Measurements from ENCODE around the gene WRAP73.

WRAP73 gene

GRCh38 chr1:3668148-3668547 lies 18.2 kb upstream of the WRAP73 start:
- WGBS, 2 experiments (ENCODE audit: insufficient coverage in 2 of 2) = 88 to 100% methylated on average over 2 to 5 of the region's 8 CpGs
- no peak overlapping the region for H3K27ac ChIP-seq (ENCODE audit: low read depth, low read length, severe bottlenecking)
- no peaks in the 10 kb centered on the region for H3K36me3 ChIP-seq (ENCODE audit: control insufficient read depth, insufficient read depth, low read length)
- H3K9me3 ChIP-seq (ENCODE audit: control insufficient read depth, low read length) = no peaks in the 10 kb centered on the region
- H3K4me3 ChIP-seq (ENCODE audit: extremely low read depth, insufficient read depth, low read length, poor library complexity, severe bottlenecking) = no peak overlapping the region
- peaks cover 9% of the 10 kb centered on the region for H3K4me1 ChIP-seq (ENCODE audit: control insufficient read depth, insufficient read depth, low read length, poor library complexity, severe bottlenecking)

GRCh38 chr1:3664700-3665375 lies 14.9 kb upstream of the WRAP73 start:
- Histone ChIP-seq H3K36me3 (ENCODE audit: control insufficient read depth, insufficient read depth, low read length) (no peaks in the 10 kb centered on the region), H3K4me1 (ENCODE audit: control insufficient read depth, insufficient read depth, low read length, poor library complexity, severe bottlenecking) (peaks cover 4% of the 10 kb centered on the region), H3K27ac (ENCODE audit: low read depth, low read length, severe bottlenecking) (no peak overlapping the region), H3K9me3 (ENCODE audit: control insufficient read depth, low read length) (no peaks in the 10 kb centered on the region), H3K4me3 (ENCODE audit: extremely low read depth, insufficient read depth, low read length, poor library complexity, severe bottlenecking) (no peak overlapping the region)
- 90 to 95% methylated on average over 11 to 12 of the region's 14 CpGs for WGBS, 2 experiments (ENCODE audit: insufficient coverage in 2 of 2)

DNA sequence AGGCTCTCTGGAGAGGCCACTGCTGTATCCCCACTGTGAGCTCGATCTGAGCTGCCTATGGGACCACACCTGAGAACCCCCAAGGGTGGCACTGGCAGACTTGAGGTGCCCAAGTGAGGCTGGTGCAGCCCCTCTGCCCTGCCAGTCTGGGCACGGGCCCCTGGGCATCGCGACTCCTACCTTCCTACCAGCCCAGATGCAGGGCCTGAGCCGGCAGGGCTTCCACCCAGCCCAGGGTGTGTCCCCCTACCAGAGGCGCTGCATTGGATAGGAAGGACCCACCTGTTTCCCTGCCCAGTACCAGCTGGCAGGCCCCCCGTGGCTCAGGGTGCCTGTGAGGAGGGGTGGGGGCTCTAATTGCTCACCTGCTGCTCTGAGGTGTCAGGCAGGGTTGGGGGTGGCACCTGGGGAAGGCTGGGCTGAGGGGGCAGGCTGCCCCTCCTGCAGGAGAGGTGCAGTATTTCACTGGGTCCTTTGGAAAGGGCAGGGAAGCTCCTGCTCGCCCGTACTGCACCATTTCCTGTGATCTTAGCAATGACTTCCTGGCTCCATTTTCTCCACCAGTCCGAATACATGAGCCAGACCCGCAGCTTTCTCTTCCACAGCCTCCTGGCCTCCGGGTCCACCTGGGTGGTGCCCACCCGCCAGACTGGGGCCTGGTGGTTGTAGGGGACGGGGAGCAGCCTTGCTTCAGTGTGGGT lies 14.2 kb upstream of the WRAP73 start:
- H3K4me3 ChIP-seq (ENCODE audit: extremely low read depth, insufficient read depth, low read length, poor library complexity, severe bottlenecking) = no peak overlapping the region
- no peaks in the 10 kb centered on the region for H3K36me3 ChIP-seq (ENCODE audit: control insufficient read depth, insufficient read depth, low read length)
- 86 to 91% methylated on average over 7 to 8 of the region's 14 CpGs for WGBS, 2 experiments (ENCODE audit: insufficient coverage in 2 of 2)
- H3K27ac ChIP-seq (ENCODE audit: low read depth, low read length, severe bottlenecking) = no peak overlapping the region
- peaks cover 4% of the 10 kb centered on the region for H3K4me1 ChIP-seq (ENCODE audit: control insufficient read depth, insufficient read depth, low read length, poor library complexity, severe bottlenecking)
- H3K9me3 ChIP-seq (ENCODE audit: control insufficient read depth, low read length) = no peaks in the 10 kb centered on the region

GRCh38 chr1:3662080-3662671 lies 12.3 kb upstream of the WRAP73 start:
- WGBS, 2 experiments (ENCODE audit: insufficient coverage in 2 of 2) = 83 to 89% methylated on average over 16 of the region's 16 CpGs

GRCh38 chr1:3661631-3662030 lies 11.7 kb upstream of the WRAP73 start:
- H3K36me3 ChIP-seq (ENCODE audit: control insufficient read depth, insufficient read depth, low read length) = no peaks in the 10 kb centered on the region
- H3K4me1 ChIP-seq (ENCODE audit: control insufficient read depth, insufficient read depth, low read length, poor library complexity, severe bottlenecking) = no peaks in the 10 kb centered on the region
- no peak overlapping the region for H3K4me3 ChIP-seq (ENCODE audit: extremely low read depth, insufficient read depth, low read length, poor library complexity, severe bottlenecking)
- whole genome bisulfite sequencing, 2 experiments (ENCODE audit: insufficient coverage in 2 of 2) = 93 to 97% methylated on average over 2 of the region's 4 CpGs
- H3K9me3 ChIP-seq (ENCODE audit: control insufficient read depth, low read length) = no peaks in the 10 kb centered on the region
- H3K27ac ChIP-seq (ENCODE audit: low read depth, low read length, severe bottlenecking) = no peak overlapping the region

More at GRCh38 chr1:3662080-3662671, 12.3 kb upstream of the WRAP73 start:
- no peak overlapping the region for H3K27ac ChIP-seq (ENCODE audit: low read depth, low read length, severe bottlenecking)
- H3K4me3 ChIP-seq (ENCODE audit: extremely low read depth, insufficient read depth, low read length, poor library complexity, severe bottlenecking) = no peak overlapping the region
- no peaks in the 10 kb centered on the region for H3K4me1 ChIP-seq (ENCODE audit: control insufficient read depth, insufficient read depth, low read length, poor library complexity, severe bottlenecking)
- H3K36me3 ChIP-seq (ENCODE audit: control insufficient read depth, insufficient read depth, low read length) = no peaks in the 10 kb centered on the region
- no peaks in the 10 kb centered on the region for H3K9me3 ChIP-seq (ENCODE audit: control insufficient read depth, low read length)

GRCh38 chr1:3660704-3661103 lies 10.8 kb upstream of the WRAP73 start:
- H3K9me3 ChIP-seq (ENCODE audit: control insufficient read depth, low read length) = no peaks in the 10 kb centered on the region
- H3K4me1 ChIP-seq (ENCODE audit: control insufficient read depth, insufficient read depth, low read length, poor library complexity, severe bottlenecking) = no peaks in the 10 kb centered on the region
- H3K36me3 ChIP-seq (ENCODE audit: control insufficient read depth, insufficient read depth, low read length) = no peaks in the 10 kb centered on the region
- WGBS, 2 experiments (ENCODE audit: insufficient coverage in 2 of 2) = 80 to 100% methylated on average over 2 of the region's 2 CpGs
- no peak overlapping the region for H3K4me3 ChIP-seq (ENCODE audit: extremely low read depth, insufficient read depth, low read length, poor library complexity, severe bottlenecking)
- no peak overlapping the region for H3K27ac ChIP-seq (ENCODE audit: low read depth, low read length, severe bottlenecking)

DNA sequence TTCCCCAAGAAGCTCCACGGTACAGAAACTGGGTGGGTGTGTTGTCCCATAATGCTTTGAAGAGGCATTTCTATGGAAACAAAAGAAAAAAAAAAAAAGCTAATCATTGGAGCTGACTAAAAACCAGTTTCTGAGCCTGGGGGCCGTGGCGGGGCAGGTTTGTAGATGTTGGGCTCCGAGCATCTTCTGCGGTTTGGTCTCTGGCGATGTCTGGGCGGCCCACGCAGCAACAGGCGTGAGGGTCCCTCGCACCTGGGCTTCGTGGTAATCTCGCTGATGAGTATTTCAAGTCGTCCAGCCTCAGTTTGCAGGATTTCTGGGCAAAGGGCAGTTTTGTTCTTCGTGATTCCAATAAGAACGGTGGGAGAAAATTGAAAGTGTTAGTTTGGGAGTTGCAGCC lies 9.2 kb upstream of the WRAP73 start:
- Histone ChIP-seq H3K36me3 (ENCODE audit: control insufficient read depth, insufficient read depth, low read length) (no peaks in the 10 kb centered on the region), H3K4me3 (ENCODE audit: extremely low read depth, insufficient read depth, low read length, poor library complexity, severe bottlenecking) (no peak overlapping the region), H3K4me1 (ENCODE audit: control insufficient read depth, insufficient read depth, low read length, poor library complexity, severe bottlenecking) (no peaks in the 10 kb centered on the region), H3K9me3 (ENCODE audit: control insufficient read depth, low read length) (no peaks in the 10 kb centered on the region), H3K27ac (ENCODE audit: low read depth, low read length, severe bottlenecking) (no peak overlapping the region)
- 91 to 92% methylated on average over 15 of the region's 15 CpGs for WGBS, 2 experiments (ENCODE audit: insufficient coverage in 2 of 2)

DNA sequence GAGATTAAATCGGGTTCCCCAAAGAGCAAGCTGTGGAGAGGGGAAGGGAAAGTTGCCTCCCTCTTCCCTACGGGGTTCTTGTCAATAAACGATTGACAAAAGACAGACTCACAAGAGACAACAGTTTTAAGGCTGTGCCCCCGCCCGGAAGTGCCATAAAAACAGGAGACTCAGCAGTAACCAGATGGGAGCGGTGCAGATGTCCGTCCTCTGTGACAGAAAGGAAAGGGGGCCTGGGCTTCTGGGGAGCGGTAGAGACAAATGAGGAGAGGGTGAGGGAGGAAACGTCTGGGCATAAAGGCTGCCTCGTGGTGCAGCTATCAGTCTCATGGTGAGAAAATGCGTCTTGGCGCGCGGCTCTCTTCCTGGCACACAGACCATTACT lies 8.3 kb upstream of the WRAP73 start:
- Histone ChIP-seq H3K36me3 (ENCODE audit: control insufficient read depth, insufficient read depth, low read length) (no peaks in the 10 kb centered on the region), H3K27ac (ENCODE audit: low read depth, low read length, severe bottlenecking) (no peak overlapping the region)
- WGBS, 2 experiments (ENCODE audit: insufficient coverage in 2 of 2) = 76% methylated on average over 3 to 8 of the region's 14 CpGs

GRCh38 chr1:3657578-3658230 lies 7.8 kb upstream of the WRAP73 start:
- no peaks in the 10 kb centered on the region for H3K4me1 ChIP-seq (ENCODE audit: control insufficient read depth, insufficient read depth, low read length, poor library complexity, severe bottlenecking)
- no peaks in the 10 kb centered on the region for H3K9me3 ChIP-seq (ENCODE audit: control insufficient read depth, low read length)
- WGBS, 2 experiments (ENCODE audit: insufficient coverage in 2 of 2) = 86 to 88% methylated on average over 24 to 25 of the region's 26 CpGs
- no peaks in the 10 kb centered on the region for H3K36me3 ChIP-seq (ENCODE audit: control insufficient read depth, insufficient read depth, low read length)
- no peak overlapping the region for H3K27ac ChIP-seq (ENCODE audit: low read depth, low read length, severe bottlenecking)
- H3K4me3 ChIP-seq (ENCODE audit: extremely low read depth, insufficient read depth, low read length, poor library complexity, severe bottlenecking) = no peak overlapping the region

More for the DNA sequence above, 8.3 kb upstream of the WRAP73 start:
- Histone ChIP-seq H3K9me3 (ENCODE audit: control insufficient read depth, low read length) (no peaks in the 10 kb centered on the region), H3K4me1 (ENCODE audit: control insufficient read depth, insufficient read depth, low read length, poor library complexity, severe bottlenecking) (no peaks in the 10 kb centered on the region), H3K4me3 (ENCODE audit: extremely low read depth, insufficient read depth, low read length, poor library complexity, severe bottlenecking) (no peak overlapping the region)

DNA sequence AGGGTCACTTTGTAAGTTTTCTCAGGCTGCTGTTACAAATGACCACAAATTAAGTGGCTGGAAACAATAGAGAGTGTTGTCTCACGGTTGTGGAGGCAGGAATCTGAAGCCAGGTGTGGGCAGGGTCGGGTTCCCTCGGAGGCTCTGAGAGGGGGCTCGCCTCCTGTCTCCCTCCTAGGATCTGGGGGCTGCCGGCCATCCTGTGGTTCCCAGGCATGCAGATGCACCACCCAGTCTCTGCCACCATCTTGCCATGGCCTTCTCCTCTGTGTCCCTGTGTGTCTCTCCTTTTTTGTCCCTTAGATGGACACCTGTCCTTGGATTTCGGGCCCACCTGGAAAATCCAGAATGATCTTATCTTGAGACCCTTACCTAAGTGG lies 7.2 kb upstream of the WRAP73 start:
- H3K36me3 ChIP-seq (ENCODE audit: control insufficient read depth, insufficient read depth, low read length) = no peaks in the 10 kb centered on the region
- no peaks in the 10 kb centered on the region for H3K4me1 ChIP-seq (ENCODE audit: control insufficient read depth, insufficient read depth, low read length, poor library complexity, severe bottlenecking)
- WGBS, 2 experiments (ENCODE audit: insufficient coverage in 2 of 2) = 80 to 82% methylated on average over 6 of the region's 6 CpGs
- H3K27ac ChIP-seq (ENCODE audit: low read depth, low read length, severe bottlenecking) = no peak overlapping the region
- H3K9me3 ChIP-seq (ENCODE audit: control insufficient read depth, low read length) = no peaks in the 10 kb centered on the region
- no peak overlapping the region for H3K4me3 ChIP-seq (ENCODE audit: extremely low read depth, insufficient read depth, low read length, poor library complexity, severe bottlenecking)

All from mesodermal cell (in vitro differentiated cells).